ENCODE results near the gene OXNAD1.
"Not testable (repeated sequence)": the region's sequence is repeated elsewhere in the genome, so short reads cannot be mapped to it uniquely, and the experiment has no call there.

The OXNAD1 gene

DNA sequence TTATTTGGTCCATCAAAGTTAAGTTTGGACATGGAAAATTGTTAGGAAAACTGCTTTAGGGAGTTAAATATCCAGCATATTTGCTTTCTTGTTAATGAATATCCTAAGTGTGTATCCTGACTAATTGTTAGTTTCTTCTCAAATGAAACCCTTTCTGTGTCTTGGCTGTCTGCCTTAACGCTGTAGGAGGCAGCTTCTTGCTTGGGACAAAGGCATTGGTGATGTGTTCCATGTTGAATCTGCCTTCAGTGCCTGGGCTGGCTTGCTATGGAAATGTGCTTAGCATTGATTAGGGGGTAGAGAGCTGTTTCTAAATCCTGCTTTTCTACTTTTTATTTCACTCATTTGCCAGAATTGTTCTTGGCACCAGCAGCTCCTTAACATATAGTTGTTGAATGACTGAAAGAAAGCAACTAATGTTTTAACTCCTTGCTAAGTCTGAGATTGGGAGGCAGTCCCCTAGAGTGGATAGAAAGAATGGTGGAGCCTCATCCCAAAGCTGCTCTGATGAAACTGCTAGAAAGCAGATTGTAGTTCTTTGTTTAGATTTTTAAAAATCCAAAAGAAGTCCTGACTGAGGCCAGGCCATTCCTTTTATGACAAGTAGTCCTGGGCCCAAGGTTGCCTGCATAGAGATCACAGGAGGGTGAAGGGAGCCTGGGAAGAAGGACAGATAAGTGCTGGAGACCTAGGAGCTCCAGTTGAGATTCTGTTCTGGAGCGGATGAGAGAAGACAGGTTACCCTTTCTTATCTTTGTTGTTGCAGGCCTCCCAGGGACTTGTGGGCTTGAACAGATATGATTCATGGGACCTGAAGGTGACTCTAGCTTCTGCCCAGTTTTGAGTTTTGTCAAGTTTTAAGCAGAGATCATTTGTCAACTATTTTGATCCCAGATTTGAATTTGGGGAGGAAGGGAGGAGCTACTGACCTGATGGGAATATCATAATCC lies 39.3 kb downstream of the OXNAD1 start:
- DNase-seq, result no peak

DNA sequence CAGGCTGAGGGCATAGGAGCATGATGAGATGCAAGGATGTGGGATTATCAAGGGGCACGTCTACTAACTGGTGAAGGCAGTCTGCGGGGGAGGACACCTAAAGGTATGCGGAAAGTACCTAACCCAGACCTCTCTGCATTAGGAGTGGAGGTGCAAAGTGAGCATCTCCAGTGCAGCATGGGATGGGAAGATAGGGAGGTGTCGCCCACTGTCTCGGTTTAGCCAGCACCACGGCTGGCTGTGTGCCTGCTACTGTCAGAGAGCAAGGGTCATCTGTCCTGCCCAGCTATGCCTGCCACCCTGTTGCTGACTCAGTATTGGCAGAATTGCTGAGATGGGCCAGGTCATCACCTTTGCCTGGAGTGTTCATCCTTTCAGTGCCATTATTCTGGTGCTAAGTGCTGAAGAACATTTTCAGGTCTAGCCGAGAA lies 40.1 kb downstream of the OXNAD1 start:
- DNase-seq, result peak; percentile 46

DNA sequence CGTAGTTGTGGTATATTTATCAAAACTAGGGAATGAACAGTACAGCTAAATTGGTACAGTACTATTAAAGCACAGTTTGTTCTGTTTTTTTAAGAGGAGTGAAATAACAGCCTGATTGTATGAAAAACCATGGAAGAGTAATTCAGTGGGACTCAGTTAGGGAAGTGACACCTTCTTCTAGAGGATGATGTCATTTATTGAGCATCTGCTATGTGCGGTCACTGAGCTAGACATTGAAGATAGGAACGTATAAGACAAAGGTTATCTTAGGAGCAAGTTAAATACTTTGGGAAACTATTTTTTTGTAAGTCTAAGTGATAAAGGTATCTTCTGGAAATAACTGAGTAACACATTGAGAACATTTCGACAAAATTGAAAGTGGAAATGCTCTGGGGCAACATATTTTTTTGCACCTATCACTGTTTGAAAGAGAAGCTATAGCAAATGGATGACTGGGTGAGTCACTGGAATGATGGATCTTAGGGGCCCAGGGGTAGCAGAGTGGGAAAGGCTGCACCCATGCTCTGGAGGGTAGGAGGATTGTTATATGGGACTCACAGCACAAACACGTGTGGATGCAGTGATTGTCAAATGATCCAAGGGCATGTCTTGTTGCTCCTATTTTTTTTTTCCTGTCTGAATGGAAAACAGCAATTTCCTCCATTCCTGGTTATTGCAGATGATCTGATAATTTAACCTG lies 43.0 kb downstream of the OXNAD1 start:
- DNase-seq, result no peak

DNA sequence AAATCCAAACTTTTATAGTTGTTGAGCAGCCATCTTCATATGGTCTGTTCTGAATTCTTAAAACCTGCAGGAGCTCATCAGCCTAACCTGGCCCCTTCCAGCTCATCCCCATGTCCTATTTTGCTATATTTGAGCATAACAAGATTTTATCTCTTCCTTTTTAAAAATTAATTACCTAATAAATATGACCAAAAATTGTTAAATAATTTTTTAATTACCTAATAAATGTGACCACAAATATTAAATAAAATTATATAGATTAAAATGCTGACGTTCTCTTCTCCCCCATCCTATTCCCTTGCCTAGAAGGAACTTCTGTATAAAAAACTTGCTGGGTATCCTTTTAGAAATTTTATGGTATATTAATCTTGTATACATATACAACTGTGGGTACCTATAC lies 43.7 kb downstream of the OXNAD1 start:
- no peak for DNase-seq

DNA sequence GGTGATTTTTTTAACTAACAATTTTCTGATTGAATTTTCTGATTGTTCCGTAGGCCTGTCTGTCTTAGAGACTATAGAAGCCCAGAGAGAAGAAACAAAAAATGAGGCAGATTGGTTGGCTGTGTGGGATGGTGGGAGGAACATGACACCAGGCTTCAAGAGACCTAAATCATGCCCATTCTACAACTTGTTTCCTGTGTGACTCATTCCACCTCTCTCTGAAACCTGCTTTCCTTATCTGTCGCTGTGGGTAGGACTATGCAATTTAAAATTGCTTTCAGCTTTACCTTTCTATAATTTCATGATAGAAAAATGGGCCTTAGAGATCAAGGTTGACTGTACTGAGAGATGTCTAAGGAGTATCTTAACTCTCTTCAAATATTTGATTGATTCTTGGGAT lies 44.5 kb downstream of the OXNAD1 start:
- peak; percentile 49 for DNase-seq

DNA sequence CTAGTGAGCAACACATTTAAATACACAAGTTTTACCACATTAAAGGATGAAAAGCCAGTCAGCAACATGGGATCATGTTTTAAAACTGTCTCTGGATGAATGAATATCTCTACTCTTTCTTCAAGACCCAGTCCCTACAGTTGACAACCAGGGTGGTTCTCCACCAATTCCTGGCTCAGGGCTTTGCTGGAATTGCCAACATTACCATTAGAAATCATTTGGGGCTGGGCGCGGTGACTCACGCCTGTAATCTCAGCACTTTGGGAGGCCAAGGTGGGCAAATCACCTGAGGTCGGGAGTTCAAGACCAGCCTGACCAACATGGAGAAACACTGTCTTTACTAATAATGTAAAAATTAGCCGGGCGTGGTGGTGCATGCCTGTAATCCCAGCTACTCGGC lies 45.5 kb downstream of the OXNAD1 start:
- DNase-seq, result not testable (repeated sequence)

DNA sequence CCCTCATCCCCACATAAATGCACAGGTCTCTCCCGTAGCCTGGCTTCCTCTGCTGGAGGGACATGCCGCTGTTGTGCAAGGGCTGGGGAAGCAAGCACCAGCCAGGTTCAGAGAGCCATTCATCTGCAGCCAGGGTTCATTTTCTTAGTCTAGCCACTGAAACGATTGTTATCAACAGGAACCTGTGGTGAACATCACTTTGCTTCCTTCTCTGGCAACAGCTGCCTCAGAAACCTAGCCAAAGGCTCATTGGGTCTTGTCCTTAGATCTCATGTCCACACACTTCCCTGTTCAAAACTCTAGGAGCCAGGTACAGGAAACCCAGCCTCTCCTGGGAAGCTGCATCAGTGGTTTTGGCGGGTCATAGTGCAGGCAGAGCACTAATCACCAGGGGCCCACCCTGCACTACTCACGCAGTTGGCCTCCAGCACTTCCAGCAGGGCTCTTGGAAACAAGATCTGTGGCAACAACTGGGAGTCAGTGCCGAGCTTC lies 47.0 kb downstream of the OXNAD1 start:
- peak; percentile 55 for DNase-seq

DNA sequence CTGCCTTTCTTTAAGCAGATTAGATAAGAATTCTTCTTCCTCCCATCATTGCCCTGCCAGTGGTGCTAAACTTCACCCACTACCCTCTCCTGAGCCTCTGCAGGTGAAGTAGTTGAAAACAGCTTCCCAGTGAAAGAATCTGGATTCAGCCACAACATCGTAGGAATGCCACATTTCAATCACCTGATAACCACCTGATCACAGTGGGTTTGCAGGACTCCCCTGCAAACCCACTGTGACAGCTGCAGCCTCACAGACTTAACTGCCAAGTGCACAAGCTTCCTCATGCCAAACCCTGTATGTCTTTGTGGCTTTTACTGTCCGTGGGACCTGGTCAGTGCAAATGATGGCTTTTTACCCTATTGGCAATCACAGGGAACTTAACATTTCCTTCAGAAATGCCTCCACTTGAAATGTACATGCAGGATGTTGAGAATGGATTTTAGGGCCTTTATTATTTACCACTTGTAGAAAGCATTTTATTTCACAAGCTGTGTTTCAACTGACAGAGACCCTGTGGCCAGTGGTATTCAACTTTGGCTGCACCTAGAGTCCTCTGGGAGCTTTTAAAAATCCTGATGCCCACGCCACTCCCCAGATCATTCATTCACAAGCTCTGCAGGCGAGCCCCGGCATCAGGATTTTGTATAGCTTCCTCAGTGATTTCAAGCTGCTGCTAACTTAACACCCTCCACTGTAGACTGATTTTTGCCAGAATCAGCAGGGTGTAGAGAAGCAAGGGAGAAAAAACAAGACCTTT lies 49.1 kb downstream of the OXNAD1 start:
- no peak for DNase-seq

DNA sequence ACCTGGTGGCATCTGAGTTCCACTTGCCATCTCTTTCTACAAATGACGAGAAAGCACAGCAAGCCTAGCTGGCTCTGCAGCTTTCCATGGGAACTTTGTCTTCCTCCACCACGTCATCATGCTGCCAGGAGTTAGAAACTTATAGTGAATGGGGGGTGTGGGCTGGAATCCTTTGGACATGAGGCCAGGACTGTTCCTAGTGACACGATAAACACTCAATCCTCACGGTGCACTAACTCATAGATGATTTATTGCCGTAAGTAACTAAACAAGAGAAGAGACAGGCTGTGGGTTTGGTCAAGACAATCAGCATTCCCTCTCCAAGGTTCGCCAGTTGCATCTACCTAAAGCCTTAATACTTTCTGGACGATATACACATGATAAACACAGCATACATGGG lies 50.6 kb downstream of the OXNAD1 start:
- no peak for DNase-seq

DNA sequence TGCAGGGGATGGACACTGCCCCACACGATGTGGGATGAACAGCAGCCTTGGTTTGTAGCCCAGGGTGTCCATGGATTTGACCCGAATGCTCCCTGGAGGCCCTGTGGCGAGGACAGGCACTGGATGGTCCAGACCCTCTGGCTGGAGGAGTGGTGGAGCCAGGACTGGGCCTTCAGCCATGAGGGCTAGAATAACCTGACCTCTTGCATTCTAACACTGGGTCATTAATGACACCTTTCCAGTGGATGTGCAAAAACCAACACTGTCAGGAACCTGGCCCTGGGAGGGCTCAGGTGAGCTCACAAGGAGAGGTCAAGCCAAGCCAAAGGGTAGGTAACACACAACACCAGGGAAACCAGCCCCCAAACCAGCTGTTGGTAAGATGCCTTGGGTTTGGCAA lies 51.4 kb downstream of the OXNAD1 start:
- DNase-seq, result no peak

DNA sequence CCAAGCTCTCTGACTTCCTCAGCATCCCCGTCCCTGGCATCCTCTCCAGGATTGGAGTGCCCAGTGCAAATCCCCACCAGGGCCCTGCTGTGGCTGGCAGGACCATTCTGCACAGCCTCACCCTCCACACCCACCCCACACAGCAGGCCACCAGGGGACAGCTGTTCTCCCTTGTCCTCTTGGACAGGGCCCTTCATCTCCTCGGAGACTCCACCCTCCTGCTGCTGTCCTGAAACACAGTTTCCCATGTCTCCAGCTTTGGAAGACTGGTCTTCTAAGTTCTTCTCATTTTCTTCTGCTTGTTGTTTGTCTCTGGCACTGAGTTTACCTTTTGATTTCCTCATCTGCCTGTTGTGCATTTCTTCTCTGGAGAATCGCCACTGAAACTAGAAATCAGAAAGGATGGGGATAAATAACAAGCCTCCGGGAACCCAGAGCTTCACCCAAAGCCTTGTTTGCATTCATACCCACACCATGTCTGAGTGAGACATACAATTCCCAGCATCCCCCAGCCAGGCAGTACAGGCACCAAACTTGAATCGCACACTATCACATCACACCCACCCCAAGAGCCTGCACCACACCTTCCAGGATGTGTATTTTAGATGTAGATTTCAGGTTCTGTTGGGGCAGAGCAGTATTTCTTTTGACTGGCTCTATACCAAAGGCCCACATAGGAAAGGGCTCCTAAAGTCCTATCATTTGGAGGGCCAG lies 52.0 kb downstream of the OXNAD1 start:
- DNase-seq, result no peak

DNA sequence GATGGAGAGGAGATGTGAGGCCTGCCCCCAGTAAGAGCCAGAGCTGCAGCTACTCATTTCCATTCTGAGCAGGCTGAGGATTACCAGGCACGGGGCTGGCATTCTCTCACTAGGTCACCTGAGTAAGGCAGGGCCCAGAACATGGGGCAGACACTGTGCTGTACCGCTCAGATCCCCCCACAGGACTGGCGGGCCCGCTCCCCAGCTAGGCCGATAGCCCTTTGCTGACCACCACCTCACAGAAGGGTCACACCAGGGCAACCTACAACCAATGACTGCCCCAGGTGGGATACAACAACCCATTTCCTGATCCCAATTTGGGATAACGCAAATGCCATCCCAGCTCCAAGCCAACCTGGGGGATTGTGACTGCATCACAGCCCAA lies 52.5 kb downstream of the OXNAD1 start:
- DNase-seq, result no peak

DNA sequence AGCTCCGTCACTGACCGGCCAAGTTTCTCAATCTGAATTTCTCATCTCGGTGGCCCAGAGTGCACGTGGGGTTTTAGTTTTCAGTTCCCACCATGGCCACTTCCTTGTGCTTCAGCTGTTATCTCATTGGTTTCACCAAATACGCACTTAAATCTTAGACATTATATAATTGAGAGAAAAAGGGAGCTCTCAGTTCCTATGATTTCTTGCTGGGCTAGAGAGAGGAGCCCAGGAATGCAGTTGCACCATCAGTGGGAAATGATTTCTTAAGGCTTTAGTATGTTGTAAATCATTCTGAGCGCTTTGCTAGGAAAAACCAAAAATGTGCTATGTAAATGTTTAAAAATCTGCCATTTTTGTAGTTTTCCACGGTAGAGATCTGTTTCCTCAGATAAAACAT lies 53.2 kb downstream of the OXNAD1 start:
- DNase-seq, result no peak

DNA sequence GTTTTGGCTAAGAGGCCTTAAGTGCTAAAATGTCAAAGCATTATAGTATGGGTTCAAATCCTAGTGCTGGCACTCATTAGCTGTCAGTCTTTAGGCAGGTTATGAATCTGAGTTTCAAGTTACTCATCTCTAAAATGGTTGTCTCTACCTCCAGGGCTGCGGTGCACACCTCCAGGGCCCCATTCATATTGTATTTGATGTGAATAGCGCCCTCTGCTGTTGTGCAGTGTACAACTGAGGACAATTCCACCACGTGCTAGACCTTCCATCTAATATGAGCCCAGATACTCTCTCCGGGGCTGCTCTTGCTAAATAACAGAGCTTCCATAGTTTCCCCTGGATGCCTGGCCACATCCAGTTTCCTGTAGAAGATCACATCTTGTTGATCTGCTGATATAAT lies 54.3 kb downstream of the OXNAD1 start:
- peak; percentile 79 for DNase-seq

DNA sequence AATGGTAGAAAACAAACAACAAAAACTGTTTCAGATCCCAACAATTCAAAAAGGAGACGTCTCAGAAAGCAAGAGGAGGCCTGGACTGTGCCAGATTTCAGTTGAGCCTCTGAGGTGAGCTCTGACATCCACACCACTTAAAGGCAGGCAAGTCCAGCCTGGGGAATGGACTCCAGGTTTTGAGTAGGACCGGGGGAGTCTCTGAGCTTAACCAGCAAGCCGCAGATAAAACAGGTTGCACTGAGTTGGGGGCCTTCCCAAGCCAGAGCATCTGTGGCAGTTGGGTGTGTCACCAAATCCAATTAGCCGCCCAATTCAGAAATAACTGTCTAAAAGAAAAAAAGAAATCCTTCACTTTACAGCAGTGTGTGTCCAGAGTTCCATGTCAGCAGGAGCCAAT lies 54.7 kb downstream of the OXNAD1 start:
- DNase-seq, result no peak

DNA sequence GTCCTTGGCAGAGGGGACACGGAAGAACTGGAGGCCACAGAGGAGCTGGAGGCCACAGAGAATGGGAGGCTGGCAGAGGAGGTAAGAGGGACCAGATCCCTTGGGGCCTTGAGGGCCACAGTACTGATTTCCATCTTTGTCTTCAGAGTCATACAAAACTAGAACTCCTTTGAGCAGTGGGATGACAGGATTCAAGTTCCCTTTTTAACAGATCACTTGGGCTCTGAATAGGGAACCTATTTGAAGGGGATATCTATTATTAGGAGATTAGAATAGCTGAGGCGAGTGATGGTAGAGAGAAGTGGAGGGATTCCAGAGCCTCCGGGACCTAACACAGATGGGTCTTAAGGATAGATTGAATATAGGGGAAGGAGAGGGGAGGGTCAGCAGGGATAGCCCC lies 55.7 kb downstream of the OXNAD1 start:
- no peak for DNase-seq

DNA sequence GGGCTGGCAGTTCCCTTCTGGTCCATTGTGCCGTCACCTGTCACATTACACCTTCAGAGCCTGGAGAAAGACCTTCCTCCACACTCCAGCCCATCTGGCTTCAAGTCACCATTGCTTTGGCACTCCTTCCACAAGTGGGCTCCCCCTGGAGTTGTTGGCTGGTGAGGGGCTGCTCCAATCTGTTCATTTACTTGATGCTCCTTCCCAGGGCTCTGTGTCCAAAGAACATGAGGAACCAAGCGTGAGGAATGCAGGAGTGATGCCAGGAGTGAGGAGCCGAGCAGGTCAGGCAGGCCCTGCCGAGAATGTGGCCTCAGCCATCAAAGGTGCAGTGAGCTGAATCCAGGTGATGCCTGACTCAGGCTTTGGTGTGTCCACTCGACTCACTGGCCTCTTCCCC lies 57.2 kb downstream of the OXNAD1 start:
- no peak for DNase-seq

DNA sequence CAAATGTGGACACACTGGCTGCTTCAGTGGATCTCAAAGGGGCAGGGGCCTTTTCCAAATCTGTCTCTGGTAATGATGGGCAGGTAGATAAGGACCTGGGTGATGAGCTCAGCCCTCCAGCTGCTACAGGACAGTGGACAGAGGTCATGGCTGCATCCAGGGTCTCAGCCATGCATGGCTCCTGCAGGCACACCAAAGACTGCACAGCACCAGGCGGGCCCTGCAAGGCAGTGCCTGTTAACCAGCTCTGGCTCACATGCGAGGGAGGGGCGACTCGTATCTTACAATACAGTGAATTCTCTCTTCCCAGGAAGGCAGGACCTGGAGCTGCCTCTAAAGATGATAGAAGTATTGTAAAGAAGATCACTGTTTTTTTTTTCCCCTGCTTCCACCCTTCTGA lies 58.7 kb downstream of the OXNAD1 start:
- no peak for DNase-seq

DNA sequence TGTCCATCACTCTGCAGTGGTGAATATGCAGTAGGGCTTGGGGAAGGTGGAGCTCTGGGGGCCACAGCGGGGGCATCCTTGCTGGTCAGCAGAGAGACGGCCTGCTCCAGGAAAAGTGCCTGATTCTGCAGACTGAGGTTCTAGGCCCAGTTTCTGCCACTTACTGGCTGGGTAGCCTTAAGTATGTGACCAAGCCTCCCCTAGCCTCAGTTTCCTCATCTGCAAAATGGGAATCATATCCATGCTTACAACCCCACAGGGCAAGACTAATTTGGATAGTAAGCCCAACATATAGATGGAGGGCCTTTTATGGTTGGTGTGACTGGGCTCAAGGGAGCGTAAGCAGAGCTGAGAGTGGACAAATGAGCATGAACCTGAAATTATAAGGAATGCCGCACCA lies 60.8 kb downstream of the OXNAD1 start:
- no peak for DNase-seq

DNA sequence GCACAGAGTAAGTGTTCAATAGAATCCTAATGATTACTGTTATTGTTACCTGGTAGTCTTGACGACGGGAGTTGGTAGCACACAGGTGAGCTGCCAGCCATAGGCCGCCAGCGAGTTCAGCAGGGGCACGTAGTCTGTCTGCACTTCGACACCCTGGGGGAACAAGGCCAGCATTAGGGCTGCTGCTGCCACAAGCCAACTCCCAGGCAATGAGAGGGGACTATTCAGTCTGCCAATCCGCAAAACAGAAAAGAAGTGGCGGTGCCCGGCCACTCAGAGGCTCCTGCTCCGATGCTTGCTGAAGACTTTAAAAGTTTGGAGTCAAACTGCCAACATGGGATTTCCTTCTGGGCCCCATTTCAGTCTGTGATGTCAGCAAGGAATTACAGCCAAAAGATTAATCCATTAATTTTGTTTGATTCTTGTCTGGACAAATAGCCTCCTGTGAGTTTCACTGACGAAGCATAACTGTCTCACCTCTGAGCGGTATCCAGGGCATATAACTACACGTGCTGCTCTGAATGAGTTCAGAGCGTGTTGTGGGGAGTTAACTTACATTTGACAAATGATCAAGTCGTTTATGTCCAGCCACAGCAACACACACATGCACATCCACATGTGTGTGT lies 61.8 kb downstream of the OXNAD1 start:
- DNase-seq, result no peak

DNA sequence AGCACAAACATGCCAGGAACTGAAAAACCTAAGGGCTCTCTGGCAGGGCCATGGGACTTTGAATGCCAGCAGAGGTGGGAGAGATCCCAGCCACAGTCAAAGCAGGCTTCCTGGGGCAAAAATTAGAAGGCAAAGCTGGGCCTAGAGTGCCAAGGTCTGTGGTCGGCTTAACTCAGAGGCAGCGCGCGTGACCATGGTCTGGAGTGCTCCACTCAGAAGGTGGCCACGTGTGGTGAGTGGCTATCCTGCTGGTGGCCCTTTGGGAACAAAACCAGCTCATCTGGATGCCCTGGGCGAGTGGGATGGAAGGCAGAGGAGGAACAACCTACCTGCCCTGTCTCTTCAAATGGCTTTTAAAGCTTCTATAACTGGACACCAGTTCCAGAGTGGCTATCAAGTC lies 63.1 kb downstream of the OXNAD1 start:
- DNase-seq, result no peak

All from effector CD4-positive, alpha-beta T cell (primary cell).